MM.1S (cell line): ENCODE results near the gene HSPA12B.

ENCODE experiments used
- DNase-seq: peaks from one replicate; pipeline ENCODE4 v3.0.0-alpha.2; 2015
- H2AFZ ChIP-seq: fragments of 300-600 bp; sonication (generic); 2 replicates; pipeline ENCODE4 v1.6.0; 2016; ENCODE audit warnings: antibody characterized with exemption, low read length
- H3F3A ChIP-seq: fragments of 300-600 bp; sonication (generic); 2 replicates; pipeline ENCODE4 v1.6.1; 2016; ENCODE audit warnings: mild to moderate bottlenecking, antibody characterized with exemption, low read length, moderate library complexity, mixed read lengths; ENCODE audit not compliant: insufficient read depth
- H3K27ac ChIP-seq: fragments of 300-600 bp; sonication (generic); 2 replicates; pipeline ENCODE4 v1.5.1; 2016; ENCODE audit warnings: mild to moderate bottlenecking, low read length
- H3K27me3 ChIP-seq: fragments of 300-600 bp; sonication (generic); replicated peaks from 2 replicates; pipeline ENCODE4 v1.6.0; 2016; ENCODE audit warnings: low read length; ENCODE audit not compliant: insufficient read depth
- H3K36me3 ChIP-seq: fragments of 300-600 bp; sonication (generic); replicated peaks from 2 replicates; pipeline ENCODE4 v1.6.1; 2016; ENCODE audit warnings: mild to moderate bottlenecking, low read length, mixed read lengths; ENCODE audit not compliant: insufficient read depth
- H3K4me1 ChIP-seq: fragments of 300-600 bp; sonication (generic); 2 replicates; pipeline ENCODE4 v1.6.1; 2016; ENCODE audit warnings: low read length, mixed read lengths
- H3K4me2 ChIP-seq: fragments of 300-600 bp; sonication (generic); 2 replicates; pipeline ENCODE4 v1.6.0; 2016; ENCODE audit warnings: low read depth, low read length
- H3K4me3 ChIP-seq: fragments of 300-600 bp; sonication (generic); 2 replicates; pipeline ENCODE4 v1.5.1; 2016; ENCODE audit warnings: low read length, mixed read lengths
- H3K79me2 ChIP-seq: fragments of 300-600 bp; sonication (generic); 2 replicates; pipeline ENCODE4 v1.6.1; 2016; ENCODE audit warnings: mixed run types, low read length, mixed read lengths
- H3K9ac ChIP-seq: fragments of 300-600 bp; sonication (generic); 2 replicates; pipeline ENCODE4 v1.6.1; 2016; ENCODE audit warnings: low read length, mixed read lengths
- H3K9me2 ChIP-seq: fragments of 300-600 bp; sonication (generic); replicated peaks from 2 replicates; pipeline ENCODE4 v1.6.1; 2016; ENCODE audit warnings: mild to moderate bottlenecking, low read length, mixed read lengths; ENCODE audit not compliant: insufficient read depth
- H3K9me3 ChIP-seq: fragments of 300-600 bp; sonication (generic); replicated peaks from 2 replicates; pipeline ENCODE4 v1.6.1; 2016; ENCODE audit warnings: mild to moderate bottlenecking, low read length, mixed read lengths; ENCODE audit not compliant: insufficient read depth
- H4K20me1 ChIP-seq: fragments of 300-600 bp; sonication (generic); 2 replicates; pipeline ENCODE4 v1.6.1; 2016; ENCODE audit warnings: mild to moderate bottlenecking, low read length, moderate library complexity, mixed read lengths; ENCODE audit not compliant: insufficient read depth
- CTCF ChIP-seq: fragments of 300-600 bp; sonication (generic); IDR thresholded peaks from 2 replicates; pipeline ENCODE4 v1.5.1; 2016; ENCODE audit warnings: antibody characterized with exemption, low read length, mixed read lengths
- EZH2 ChIP-seq: fragments of 300-600 bp; sonication (generic); optimal IDR thresholded peaks from 2 replicates; pipeline ENCODE3; 2017; ENCODE audit warnings: low read depth, mild to moderate bottlenecking, antibody characterized with exemption, low read length, mixed read lengths
- EZH2phosphoT487 ChIP-seq: fragments of 300-600 bp; sonication (generic); IDR thresholded peaks from 2 replicates; pipeline ENCODE4 v1.6.1; 2018; ENCODE audit warnings: antibody characterized with exemption, low read length

HSPA12B gene

GRCh38 chr20:3691306-3691705 lies 41.2 kb upstream of the HSPA12B start:
- H3K36me3 ChIP-seq = no peaks in the 10 kb centered on the region
- H3K4me3 ChIP-seq = no peak overlapping the region
- H3K27ac ChIP-seq = no peak overlapping the region
- H3K9ac ChIP-seq = no peak overlapping the region
- H3K9me3 ChIP-seq = no peaks in the 10 kb centered on the region
- H3K79me2 ChIP-seq = no peaks in the 10 kb centered on the region
- H3K4me2 ChIP-seq = no peak overlapping the region
- no peaks in the 10 kb centered on the region for H3K9me2 ChIP-seq
- no peak overlapping the region for H2AFZ ChIP-seq
- TF ChIP-seq EZH2 (no peak), CTCF (no peak), EZH2phosphoT487 (no peak)
- no peaks in the 10 kb centered on the region for H4K20me1 ChIP-seq
- no peaks in the 10 kb centered on the region for H3K4me1 ChIP-seq
- H3F3A ChIP-seq = no peaks in the 10 kb centered on the region
- DNase-seq = no peak
- H3K27me3 ChIP-seq = no peaks in the 10 kb centered on the region

- no peaks in the 10 kb centered on the region for H3K4me1 ChIP-seq
- no peak for DNase-seq
- no peak overlapping the region for H3K4me2 ChIP-seq
- no peaks in the 10 kb centered on the region for H3K36me3 ChIP-seq
- no peak overlapping the region for H3K4me3 ChIP-seq
- H3K9me3 ChIP-seq = no peaks in the 10 kb centered on the region
- no peak overlapping the region for H2AFZ ChIP-seq
- H3F3A ChIP-seq = no peaks in the 10 kb centered on the region
- TF ChIP-seq CTCF (no peak), EZH2 (no peak), EZH2phosphoT487 (no peak)
- no peaks in the 10 kb centered on the region for H3K27me3 ChIP-seq
- no peaks in the 10 kb centered on the region for H3K9me2 ChIP-seq
- H4K20me1 ChIP-seq = no peaks in the 10 kb centered on the region
- no peaks in the 10 kb centered on the region for H3K79me2 ChIP-seq
- H3K9ac ChIP-seq = no peak overlapping the region
- H3K27ac ChIP-seq = no peak overlapping the region
These were observed 40.6 kb upstream of the HSPA12B start for GRCh38 chr20:3691897-3692296.

GRCh38 chr20:3692706-3693294 lies 39.7 kb upstream of the HSPA12B start:
- no peaks in the 10 kb centered on the region for H3K9me2 ChIP-seq
- H3K79me2 ChIP-seq = no peaks in the 10 kb centered on the region
- H3K9me3 ChIP-seq = no peaks in the 10 kb centered on the region
- peaks cover 8% of the 10 kb centered on the region for H3K27me3 ChIP-seq
- H3K36me3 ChIP-seq = no peaks in the 10 kb centered on the region
- no peak for DNase-seq
- no peak overlapping the region for H3K9ac ChIP-seq
- H3K4me3 ChIP-seq = no peak overlapping the region
- TF ChIP-seq EZH2phosphoT487 = no peak
- no peak for TF ChIP-seq EZH2
- TF ChIP-seq CTCF = no peak
- H2AFZ ChIP-seq = no peak overlapping the region
- no peaks in the 10 kb centered on the region for H3F3A ChIP-seq
- H4K20me1 ChIP-seq = no peaks in the 10 kb centered on the region
- H3K4me2 ChIP-seq = no peak overlapping the region
- H3K27ac ChIP-seq = no peak overlapping the region
- no peaks in the 10 kb centered on the region for H3K4me1 ChIP-seq
